HuH-7.5 (cell line): ENCODE data around the gene TTI1.
"Not testable (repeated sequence)": the region's sequence is repeated elsewhere in the genome, so short reads cannot be mapped to it uniquely, and the experiment has no call there.

Source experiments
- DNase-seq: peaks from one replicate; pipeline ENCODE4 v3.0.0; 2011; ENCODE audit warnings: low spot score

TTI1 gene

DNA sequence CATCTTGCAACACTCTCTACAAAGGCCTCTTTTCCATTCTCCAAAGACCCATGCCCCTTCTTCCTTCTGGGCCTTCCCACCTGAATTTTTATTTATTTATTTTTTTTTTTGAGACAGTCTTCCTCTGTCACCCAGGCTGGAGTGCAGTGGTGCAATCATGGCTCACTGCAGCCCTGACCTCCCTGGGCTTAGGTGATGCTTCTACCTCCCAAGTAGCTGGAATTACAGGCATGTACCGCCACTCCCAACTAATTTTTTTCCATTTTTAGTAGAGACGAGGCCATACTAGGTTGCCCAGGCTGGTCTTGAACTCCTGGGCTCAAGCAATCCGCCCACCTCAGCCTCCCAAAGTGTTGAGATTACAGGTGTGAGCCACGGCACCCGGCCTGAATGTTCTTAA is 23.8 kb downstream of the TTI1 start:
- DNase-seq: not testable (repeated sequence)

DNA sequence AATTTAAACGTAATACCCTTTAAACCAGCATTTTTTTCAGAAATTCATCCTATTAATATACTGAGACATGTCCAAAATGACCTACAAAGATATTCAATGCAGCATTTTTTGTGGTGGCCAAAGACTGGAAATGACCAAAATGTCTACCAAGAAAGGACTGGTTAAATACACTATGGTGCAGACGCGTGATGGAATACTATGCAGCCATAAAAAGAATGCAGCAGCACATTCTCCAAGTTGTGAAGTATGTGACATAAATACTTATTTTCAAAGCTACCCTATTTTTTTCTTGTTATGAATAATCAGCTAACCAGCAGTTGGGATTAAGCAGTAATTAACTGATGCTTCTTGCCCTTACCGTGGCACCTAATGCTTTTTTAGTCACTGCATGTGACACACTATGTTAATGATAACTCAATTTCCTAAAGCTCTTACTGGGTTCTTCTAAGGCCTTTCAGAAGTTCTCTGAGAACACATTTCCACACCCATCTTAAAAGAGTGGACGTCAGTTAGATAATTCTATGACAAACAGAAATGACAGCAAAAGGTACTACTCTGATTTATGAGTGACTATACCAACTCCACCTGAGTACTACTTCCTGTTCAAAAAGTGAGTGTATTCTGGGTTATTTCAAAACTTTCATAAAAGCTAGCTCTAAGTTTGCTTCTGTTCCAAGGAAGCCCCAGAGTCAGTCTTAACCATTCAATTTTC is 24.9 kb downstream of the TTI1 start:
- no peak for DNase-seq

DNA sequence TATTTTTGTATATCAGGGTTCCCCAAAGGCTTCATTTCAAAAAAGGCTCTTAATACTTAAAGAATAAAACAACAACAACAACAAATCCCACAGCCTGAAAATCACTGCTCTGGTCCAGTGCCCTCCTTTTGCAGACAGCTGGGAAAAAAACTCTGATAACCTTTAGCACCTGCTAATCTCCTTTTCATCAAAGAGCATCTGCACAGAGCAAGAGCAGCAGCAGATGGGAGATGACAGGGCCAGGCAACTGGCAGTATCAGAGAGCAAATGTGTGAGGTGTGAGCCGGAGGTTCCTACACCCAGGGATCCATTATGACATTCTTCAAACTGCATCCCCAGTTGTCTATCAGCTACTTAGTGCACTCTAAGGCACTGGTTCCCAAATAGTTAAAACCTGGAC is 25.7 kb downstream of the TTI1 start:
- no peak for DNase-seq

DNA sequence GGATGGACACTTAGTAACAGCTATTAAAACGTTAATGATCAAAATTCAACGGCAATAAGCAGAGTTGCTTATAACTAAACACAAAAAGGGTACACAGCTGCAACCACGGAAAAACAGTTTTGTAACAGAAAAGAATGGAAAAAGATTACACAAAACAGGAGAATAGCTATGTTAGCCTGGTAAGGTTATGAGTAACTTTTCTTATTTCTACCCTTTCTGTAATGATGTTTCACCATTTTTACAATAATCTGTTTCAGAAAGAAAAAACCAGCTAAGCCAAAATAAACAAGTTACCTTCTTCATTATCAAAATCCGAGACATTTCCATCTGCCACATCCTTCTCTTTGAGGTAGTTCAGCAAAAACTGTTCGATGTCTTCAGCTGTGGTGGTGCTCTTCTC is 27.4 kb downstream of the TTI1 start:
- no peak for DNase-seq

DNA sequence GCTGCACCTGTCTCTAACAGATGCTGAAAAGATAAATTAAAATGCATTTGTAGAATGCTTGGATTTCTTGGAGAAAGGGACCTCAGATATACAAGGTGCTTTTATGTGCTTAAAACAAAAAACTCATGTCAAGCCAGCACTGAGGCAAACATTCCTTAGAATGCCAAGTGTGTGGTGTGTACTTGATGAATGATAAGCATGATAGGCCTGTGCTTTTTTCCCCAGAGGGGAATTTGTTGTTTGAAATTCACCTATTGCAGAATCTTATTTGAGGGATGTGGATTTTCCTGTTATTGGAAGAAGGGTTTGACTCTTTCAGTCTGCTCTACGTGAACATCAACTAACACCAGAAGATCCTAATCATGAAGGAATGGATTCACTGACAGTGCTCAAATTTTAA is 28.8 kb downstream of the TTI1 start:
- DNase-seq: no peak

DNA sequence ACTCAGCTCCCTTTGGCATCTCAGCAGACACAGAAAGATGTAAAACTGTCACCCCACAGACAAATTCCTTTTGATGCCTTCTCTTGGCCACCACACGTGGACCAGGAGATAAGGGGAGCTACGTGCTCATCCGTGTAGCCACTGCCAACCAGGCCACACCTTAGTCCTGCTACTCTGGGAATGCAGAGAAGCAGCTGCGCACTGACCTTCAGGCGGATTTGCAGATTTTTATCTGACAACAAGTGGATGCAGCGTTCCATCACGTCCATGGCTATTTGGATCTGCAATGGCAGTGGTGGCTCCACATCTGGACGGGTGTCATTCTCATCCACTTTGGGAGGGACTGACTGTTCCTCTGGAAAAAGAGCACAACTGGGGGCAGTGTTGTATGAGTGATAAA is 30.8 kb downstream of the TTI1 start:
- no peak for DNase-seq

DNA sequence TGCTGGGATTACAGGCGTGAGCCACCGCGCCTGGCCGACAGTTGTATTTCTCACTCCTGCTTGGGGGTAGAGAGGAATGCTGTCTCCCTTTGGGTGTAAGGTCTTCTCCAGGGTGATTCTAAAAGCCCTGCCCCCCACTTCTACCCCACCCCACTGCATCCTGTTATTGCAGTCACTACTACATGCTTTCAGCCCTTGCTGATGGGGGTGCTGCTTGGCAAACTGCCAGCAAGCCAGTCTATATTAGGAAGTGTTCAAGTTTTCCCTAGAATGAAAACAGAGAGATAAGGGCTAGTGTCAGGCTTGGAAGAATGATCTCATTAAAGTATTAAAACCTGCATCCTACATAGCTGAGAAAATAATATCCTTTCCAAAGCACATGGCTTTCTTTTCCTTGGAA is 31.3 kb downstream of the TTI1 start:
- DNase-seq: no peak

DNA sequence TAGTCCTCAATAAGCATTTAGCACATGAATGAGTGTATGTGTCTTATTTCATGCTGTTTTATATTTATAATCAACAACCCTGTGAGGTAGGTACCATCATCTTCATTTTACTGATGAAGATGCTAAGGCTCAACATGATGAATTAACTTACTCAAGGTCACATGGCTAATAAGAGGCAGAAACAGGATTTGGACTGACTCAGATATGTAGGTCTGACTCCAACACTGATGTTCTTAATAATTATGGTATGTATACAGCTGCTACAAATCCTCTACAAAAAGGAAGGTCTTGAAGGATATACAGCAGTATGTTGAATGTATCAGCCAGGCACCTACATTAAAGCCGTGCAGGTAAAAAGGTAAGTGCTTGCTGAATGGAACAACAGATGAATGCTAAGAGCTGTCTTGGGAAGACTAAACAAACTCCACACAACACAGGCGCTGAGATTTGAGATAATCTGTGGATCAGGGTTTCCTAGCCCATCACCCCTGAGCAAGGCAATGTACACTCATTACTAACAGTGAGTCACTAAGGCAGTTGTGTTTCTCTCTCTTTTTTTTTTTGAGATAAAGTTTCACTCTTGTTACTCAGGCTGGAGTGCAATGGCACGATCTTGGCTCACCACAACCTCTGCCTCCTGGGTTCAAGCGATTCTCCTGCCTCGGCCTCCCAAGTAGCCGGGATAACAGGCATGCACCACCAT is 31.9 kb downstream of the TTI1 start:
- DNase-seq: no peak

DNA sequence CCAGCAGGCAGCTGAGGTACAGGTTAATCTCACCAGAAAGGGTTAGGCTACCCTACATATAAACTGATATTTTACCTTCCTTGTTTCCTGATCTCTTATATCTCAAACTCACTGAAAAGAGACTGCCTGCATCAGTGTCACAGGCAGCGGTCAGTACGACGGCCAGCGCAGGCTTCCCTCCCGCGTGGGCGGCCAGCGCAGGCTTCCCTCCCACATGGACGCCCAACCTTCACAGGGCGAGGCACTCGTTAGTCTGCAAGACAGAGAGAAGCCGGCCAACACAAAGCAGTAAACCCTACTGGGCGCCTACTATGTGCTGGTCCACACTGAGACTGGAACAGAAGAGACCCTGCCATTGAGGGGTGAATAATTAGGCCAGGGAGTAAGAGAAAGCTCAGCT is 33.0 kb downstream of the TTI1 start:
- DNase-seq: no peak

DNA sequence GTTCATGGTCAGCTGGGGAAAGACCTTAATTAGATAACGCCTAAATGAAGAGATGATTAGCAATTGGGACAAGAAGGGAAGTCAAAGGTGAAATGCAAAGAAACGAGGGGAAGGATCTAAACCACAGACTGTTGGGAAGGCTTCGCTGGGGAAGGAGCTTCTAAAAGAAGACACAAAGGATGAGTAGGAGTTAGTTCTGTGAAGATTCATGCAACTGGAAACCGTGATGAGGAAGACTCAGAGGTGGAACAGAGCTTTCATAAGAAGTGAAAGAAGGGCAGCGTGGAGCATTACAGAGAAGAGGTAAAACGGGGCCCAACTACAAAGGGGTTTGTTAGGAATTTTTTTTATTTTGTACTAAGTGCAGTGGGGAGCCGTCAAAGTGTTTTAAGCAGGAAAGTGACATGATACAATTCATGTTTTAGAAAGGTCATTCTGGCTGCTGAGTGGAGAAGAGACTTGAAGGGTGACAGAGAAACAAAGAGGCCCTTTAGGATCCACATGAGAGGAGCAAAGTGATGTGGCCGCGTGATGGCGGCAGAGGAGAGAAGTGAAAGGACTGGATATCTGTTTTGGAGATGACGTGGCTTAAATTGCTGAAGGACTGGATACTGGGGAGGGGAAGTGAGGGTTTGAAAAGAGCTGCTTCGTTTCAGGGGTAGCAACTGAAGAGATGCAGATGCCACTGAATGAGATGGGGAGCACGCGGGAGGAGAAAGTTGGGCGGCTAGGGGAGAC is 33.6 kb downstream of the TTI1 start:
- DNase-seq: no peak

DNA sequence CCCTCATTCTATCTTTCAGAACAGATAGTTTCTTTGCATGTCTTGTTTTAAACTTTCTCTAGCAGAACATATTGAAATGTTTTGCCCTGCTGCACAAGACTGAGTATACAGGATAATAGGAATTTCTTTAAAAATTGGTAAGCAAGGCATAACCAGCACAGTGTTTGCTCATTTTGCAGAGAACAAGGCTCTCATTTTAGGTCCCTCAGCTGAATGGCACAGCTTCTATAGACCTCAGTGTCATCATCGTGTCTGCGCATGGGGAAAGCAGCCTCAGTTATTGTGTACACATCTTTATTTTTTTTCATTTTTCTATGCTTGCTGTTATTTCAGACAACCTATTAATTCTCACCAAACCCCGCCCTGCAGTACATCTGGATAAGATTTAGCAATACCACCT is 35.7 kb downstream of the TTI1 start:
- DNase-seq: no peak

DNA sequence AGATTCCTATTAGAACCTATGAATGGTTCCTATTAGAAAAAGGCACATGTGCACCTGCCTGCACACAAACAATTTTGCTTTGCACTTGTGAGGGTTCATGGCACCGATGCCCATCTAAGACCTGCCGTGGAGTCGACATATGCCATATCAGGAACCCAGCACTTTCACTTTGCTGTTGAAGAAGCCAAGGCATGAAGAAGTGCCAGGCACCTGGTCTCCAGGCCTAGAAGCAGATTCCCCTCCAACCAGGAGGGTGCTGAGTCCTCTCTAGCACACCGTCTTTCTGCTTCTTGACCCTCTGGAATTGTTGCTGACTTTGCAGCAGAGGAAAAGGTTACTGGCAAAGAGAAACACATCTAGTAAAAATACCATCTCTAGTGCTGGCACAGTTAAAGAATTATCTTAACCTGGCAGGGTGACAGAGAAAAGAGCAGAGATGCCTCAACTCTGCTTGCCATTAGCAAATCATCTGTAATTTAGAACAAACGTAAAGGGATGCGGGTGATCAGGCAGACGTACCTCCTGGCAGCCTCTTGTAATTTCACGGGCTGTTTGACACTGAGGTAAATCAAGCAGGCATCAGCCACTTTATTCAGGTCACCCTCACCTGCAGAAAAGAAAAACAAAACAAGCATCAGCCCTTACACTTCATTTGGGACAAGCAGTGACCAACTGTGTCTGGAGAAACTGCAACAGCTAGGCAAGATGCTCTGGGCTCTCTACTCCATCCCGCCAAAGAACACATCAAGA is 37.2 kb downstream of the TTI1 start:
- DNase-seq: no peak

DNA sequence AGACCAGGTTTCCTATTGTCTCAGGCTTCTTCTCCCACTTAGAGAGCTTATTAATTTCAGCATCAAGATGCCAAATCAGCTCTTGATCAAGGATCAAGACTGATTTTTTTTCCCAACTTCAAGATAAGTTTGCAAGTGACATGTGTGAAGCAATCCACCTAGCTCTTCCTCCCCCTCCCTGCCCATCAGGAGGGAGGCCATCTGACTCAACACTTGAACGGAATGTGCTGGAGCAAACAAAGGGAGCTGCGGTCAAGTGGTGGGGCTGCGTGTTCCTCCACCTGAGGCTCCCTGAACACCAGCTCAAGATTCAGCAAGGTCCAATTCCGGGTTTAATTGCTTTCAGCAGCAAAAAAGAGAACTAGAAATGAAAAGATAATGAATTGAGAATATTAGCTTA is 38.7 kb downstream of the TTI1 start:
- DNase-seq: no peak

DNA sequence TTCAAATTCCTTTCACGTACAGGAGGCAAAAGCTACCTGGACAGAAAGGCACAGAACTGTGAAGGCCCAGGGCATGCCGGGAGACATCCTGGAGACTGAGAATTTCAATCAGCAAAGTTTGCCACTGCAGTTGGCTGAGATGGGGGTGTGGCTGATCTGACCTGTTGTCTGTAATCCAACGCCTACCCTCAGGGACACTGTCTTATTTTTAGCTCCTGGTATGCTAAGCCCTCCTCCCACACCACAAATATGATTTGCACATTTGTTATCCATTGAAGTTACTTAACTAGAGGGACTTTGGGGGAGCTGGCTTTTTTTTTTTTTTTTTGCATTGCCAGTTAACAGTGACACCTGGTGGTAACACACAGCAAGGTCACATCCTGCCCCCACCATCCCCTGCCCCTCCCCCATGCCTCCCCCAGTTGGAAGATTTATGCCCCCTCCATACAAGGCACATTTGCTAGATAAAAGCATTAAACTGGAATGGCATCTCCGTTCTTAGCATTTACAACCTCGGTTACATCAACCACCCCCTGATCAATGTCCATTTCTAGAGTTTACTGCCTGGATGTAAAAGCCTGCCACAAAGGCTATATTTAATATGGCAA is 40.4 kb downstream of the TTI1 start:
- peak; percentile 54 for DNase-seq

DNA sequence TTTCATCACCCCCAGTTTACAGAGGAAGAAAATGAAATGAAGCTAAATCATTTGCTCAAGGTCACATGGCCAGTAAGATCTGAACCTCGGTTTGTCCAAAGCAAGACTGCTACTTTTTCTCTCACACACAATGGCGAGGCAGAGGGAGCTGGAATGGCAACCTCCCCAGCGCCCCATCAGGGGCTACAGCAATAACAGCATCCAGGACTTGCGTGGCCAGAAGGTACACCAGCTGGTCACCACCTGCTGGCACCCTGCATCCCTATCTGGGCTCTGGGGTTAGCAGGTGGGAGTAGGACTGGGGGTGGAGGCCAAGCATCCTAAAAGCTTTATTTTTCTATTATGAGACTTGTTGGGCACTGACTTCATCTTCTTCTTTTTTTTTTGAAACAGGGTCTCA is 41.3 kb downstream of the TTI1 start:
- DNase-seq: no peak

DNA sequence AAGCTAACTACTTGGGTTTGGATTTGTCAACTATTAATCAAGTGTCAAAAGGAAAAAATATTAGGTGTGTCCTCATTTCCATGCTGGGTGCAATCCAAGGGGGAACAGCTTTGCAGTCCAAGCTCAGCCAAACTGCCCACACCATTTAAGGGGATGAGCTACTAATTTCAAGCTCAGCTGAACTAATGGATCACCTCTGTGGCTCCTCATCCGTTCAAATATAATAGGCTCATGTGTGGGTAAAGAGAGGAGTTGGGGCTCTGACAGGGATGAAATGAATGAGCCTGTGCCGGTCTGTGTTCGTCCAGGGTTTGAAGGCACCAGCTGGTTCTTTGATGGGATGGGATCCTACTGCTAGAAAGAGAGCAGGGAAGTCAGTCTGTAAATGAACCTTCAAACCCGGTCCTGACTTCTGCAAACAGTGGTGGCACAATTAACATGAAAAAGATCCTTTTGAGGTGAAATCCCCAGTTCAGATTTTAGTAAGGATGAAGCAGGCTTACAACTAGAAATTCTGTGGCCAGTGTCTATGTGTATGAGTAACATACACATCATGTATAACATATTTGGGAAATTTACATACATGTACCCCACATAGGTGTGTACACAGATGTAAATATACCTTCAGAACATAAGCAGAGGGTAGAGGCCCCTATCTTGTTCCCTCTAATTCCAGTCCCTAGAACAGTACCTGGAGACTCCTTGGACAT is 41.9 kb downstream of the TTI1 start:
- no peak for DNase-seq

DNA sequence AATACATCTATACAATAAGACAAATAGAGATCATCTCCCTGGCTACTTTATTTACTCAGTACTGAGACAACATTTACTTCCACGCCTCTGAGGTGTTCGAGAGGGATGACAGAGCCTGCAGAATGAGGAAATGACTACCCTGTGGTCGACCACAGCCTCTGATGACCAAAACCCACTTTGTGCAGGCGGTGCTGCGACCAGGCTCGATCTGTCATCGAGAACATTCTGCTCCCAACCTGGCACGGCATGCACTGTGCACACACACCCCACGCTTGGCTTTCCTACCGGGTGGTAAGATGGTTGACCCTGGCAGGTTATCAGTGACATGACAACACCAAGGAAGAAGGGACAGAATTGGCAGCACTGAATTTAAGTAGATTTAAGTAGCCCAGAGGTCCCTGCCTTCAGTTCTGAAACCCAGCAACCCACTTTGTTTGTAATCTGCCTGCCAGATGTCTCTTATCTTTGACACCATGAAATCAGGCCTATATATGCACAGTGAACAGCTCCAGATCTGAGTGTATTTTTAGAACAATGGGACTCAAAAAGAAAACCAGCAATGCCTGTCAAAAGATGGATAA is 42.6 kb downstream of the TTI1 start:
- DNase-seq: no peak

DNA sequence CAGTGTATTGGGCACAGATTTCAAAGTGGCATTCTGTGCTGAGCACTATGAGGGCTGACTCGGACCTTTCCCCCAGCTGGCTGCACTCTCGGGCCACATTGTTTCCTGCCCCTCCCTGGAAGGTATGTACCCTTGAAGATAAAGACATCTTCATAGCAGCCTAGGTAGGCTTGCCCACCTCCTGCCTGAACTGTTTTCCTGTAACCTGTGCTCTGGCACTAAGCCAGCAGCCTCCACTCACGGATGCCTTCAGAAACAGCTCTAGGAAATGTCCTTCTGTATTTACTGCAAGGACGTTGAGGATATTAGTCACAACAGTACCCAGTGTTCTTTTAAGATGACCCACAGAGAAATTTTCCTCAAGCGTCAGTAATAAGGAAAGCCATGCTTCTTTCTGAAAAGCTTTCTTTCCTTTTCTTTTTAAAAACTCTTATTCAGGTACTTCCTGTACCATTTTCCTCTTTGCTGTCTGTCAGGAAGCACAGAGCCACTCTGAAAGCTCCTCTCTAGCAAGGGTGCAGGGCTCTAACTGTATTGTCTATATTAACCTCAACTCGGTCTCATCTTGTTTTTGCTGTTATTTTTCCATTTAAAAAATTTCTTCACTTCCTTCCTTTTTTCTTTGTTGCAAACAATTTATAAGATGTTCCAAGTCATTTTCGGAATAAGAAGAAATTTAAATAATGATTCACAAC is 43.5 kb downstream of the TTI1 start:
- no peak for DNase-seq

DNA sequence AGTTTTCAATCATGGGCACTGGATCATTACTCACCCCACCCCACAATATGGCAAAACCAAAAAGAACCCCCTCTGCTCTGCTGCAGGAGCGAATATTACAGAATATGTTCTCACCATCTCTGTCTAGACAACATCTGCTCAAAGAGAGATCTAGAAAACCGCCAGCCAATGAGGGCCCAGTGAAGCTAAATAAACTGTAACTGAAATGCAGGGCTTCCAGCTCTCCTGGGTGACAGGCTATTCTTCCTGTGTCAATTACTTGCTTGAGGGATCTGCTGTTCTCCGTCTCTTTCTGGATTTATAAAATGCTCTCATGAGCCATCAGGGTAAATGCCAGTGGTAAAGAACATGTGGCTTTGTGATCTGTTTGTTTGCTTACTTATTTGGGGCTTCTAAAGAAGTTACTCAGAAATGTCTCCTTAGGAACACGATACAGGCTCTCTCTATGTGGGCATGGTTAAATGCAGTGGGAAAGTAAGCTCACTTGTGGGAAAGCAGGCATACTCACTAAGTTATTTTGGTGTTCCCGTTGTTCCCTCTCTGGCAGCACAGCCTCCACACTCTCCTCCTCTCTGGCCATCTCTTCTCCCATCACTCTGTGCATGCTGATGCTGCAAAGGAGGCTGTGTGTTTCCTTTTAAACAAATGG is 44.8 kb downstream of the TTI1 start:
- DNase-seq: no peak
